Activated CD4-positive, alpha-beta memory T cell treated with anti-CD3 and anti-CD28 coated beads, Interleukin-2, amount 10 ng/mL, durations not matched to agents 7 days and 5 days (primary cell): ENCODE results near the gene IFITM10. TPM values are rescaled to one million over a fixed set of nuclear protein-coding genes. Genes with fewer than 3 reads are reported as not detected.
"Not testable (repeated sequence)": the region's sequence is repeated elsewhere in the genome, so short reads cannot be mapped to it uniquely, and the experiment has no call there.

Source experiments
- CTCF ChIA-PET: fragments of 350-600 bp; sonication (Branson Sonifier 250); formaldehyde crosslinking; loops from one replicate; lab custom pipeline; 2021; ENCODE audit warnings: antibody characterized with exemption, inconsistent platforms; lab: Charles Lee
- POLR2A ChIA-PET: fragments of 350-600 bp; sonication (Branson Sonifier 250); formaldehyde crosslinking; loops from one replicate; lab custom pipeline; 2021; ENCODE audit warnings: antibody characterized with exemption; lab: Charles Lee
- DNase-seq: peaks from one replicate; pipeline ENCODE4 v3.0.0-alpha.2; 2020
- H3K27ac Mint-ChIP-seq: one replicate; pipeline ENCODE4 v1.8.0; 2021; ENCODE audit warnings: mild to moderate bottlenecking, mixed read lengths
- H3K27me3 Mint-ChIP-seq: one replicate; pipeline ENCODE4 v1.8.0; 2021; ENCODE audit warnings: mixed read lengths
- H3K36me3 Mint-ChIP-seq: one replicate; pipeline ENCODE4 v1.8.0; 2021; ENCODE audit warnings: low read depth, mixed read lengths
- H3K4me1 Mint-ChIP-seq: one replicate; pipeline ENCODE4 v1.8.0; 2021; ENCODE audit warnings: mixed read lengths
- H3K4me3 Mint-ChIP-seq: one replicate; pipeline ENCODE4 v1.8.0; 2021; ENCODE audit warnings: mild to moderate bottlenecking, mixed read lengths
- H3K9me3 Mint-ChIP-seq: one replicate; pipeline ENCODE4 v1.8.0; 2021; ENCODE audit warnings: mixed read lengths
- total RNA-seq, 2 experiments: library from RNA; stranded (reverse); gene quantifications; one replicate each; pipeline ENCODE4 v1.2.3, GENCODE V29; 2021

IFITM10 gene
- total RNA-seq, 2 experiments from 2014 or later = 0.70 to 1.3 TPM

GRCh38 chr11:1773131-1773993 lies 23.0 kb upstream of the IFITM10 start:
- Mint-ChIP-seq H3K27me3 (peaks cover 13% of the 10 kb centered on the region), H3K4me3 (no peak overlapping the region), H3K27ac (peak overlapping the region; percentile 69), H3K4me1 (peaks cover 50% of the 10 kb centered on the region), H3K36me3 (no peaks in the 10 kb centered on the region), H3K9me3 (no peaks in the 10 kb centered on the region)
- ChIA-PET POLR2A (interaction anchor here (1.8 to 2.0 kb wide), 2 partner anchors 10 to 16 kb away, joined by 9 to 10 read pairs; partner anchors contain the start of gene CTSD), CTCF (interaction anchor here (1.0 to 2.1 kb wide), 6 partner anchors 9 to 79 kb away, joined by 4 to 5 read pairs (median 4); partner anchors contain the start of gene CTSD)
- DNase-seq = no peak

- Mint-ChIP-seq H3K27me3 (peaks cover 13% of the 10 kb centered on the region), H3K4me1 (peaks cover 57% of the 10 kb centered on the region), H3K36me3 (no peaks in the 10 kb centered on the region), H3K4me3 (peak overlapping the region; percentile 42), H3K27ac (peak overlapping the region; percentile 84), H3K9me3 (no peaks in the 10 kb centered on the region)
- ChIA-PET POLR2A (interaction anchor here (1.8 to 2.0 kb wide), 2 partner anchors 9 to 15 kb away, joined by 9 to 10 read pairs; partner anchors contain the start of gene CTSD), CTCF (interaction anchor here (1.1 to 2.1 kb wide), 5 partner anchors 8 to 78 kb away, joined by 4 to 5 read pairs (median 4); partner anchors contain the start of gene CTSD)
- DNase-seq = peak; percentile 78
Measured at GRCh38 chr11:1772270-1773130, 22.1 kb upstream of the IFITM10 start.

GRCh38 chr11:1771700-1772099 lies 21.3 kb upstream of the IFITM10 start:
- Mint-ChIP-seq H3K4me3 (no peak overlapping the region), H3K4me1 (peaks cover 57% of the 10 kb centered on the region)
- POLR2A ChIA-PET = no interaction called here

DNA sequence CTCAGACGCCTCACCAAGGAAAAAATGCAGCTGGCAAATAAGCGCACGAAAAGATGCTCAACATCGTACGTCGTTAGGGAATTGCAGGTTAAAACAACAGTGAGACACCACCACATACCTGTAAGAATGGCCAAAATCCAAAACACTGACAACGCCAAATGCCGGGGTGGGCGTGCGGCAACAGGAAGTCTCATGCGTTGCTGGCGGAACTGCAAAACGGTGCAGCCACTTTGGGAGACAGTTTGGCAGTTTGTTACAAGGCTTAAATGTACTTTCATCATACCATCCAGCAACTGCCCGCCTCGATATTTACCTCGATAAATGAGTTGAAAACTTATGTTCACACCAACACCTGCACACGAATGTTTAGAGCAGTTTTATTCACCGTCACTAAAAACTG lies 20.9 kb upstream of the IFITM10 start:
- POLR2A ChIA-PET = no interaction called here
- Mint-ChIP-seq H3K4me1 (peaks cover 57% of the 10 kb centered on the region), H3K4me3 (no peak overlapping the region), H3K27me3 (peaks cover 9% of the 10 kb centered on the region), H3K9me3 (no peaks in the 10 kb centered on the region), H3K27ac (no peak overlapping the region), H3K36me3 (no peaks in the 10 kb centered on the region)
- CTCF ChIA-PET = interaction anchor here (0.6 to 2.1 kb wide), 3 partner anchors 64 to 380 kb away, joined by 3 to 4 read pairs (median 3); no protein-coding TSS in a partner anchor
- DNase-seq = no peak

More at GRCh38 chr11:1771700-1772099, 21.3 kb upstream of the IFITM10 start:
- CTCF ChIA-PET = interaction anchor here (0.6 to 2.1 kb wide), 3 partner anchors 65 to 380 kb away, joined by 3 to 4 read pairs (median 3); no protein-coding TSS in a partner anchor
- Mint-ChIP-seq H3K27ac (peak overlapping the region; percentile 84), H3K27me3 (peaks cover 11% of the 10 kb centered on the region), H3K9me3 (no peaks in the 10 kb centered on the region), H3K36me3 (no peaks in the 10 kb centered on the region)
- DNase-seq = no peak

DNA sequence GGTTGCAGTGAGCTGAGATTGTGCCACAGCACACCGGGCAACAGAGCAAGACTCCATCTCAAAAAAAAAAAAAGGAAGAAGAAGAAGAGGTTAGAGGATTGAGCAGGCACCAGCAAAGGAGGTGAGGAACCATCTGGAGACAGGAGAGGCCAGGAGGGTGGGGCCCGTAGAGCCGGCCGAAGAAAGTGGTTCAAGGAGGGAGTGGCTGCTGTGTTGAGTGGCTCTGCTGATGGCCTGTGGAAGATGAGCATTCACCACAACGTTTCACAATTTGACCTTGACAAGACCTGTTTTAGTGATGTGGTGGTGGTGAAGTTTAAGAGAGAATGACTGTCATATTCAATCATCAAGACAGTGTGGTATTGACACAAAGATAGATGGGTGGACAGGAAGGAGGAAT lies 20.1 kb upstream of the IFITM10 start:
- peaks cover 9% of the 10 kb centered on the region for H3K27me3 Mint-ChIP-seq
- no peak overlapping the region for H3K4me3 Mint-ChIP-seq
- DNase-seq = no peak
- H3K9me3 Mint-ChIP-seq = no peaks in the 10 kb centered on the region
- H3K36me3 Mint-ChIP-seq = no peaks in the 10 kb centered on the region
- CTCF ChIA-PET = no interaction called here
- H3K4me1 Mint-ChIP-seq = peaks cover 57% of the 10 kb centered on the region
- POLR2A ChIA-PET = no interaction called here
- peak overlapping the region; percentile 5 for H3K27ac Mint-ChIP-seq

DNA sequence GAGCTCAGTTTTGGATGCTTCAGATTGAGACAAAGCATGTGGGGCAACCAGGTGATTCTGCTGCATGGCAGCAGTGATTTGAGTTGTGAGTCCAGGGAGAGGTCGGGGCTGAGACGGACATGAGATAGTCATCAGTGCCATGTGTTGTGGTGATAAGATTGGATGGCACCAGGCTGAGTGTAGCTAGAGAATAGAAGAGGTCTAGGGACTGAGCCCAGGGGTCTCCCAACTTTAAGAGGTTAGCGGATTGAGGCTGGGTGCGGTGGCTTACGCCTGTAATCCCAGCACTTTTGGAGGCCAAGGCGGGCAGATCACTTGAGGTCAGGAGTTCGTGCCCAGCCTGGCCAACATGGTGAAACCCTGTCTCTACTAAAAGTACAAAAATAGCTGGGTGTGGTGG lies 19.7 kb upstream of the IFITM10 start:
- Mint-ChIP-seq H3K4me1 (peaks cover 57% of the 10 kb centered on the region), H3K4me3 (no peak overlapping the region), H3K36me3 (no peaks in the 10 kb centered on the region), H3K27ac (no peak overlapping the region), H3K9me3 (no peaks in the 10 kb centered on the region), H3K27me3 (peaks cover 9% of the 10 kb centered on the region)
- no peak for DNase-seq
- ChIA-PET CTCF (no interaction called here), POLR2A (no interaction called here)

DNA sequence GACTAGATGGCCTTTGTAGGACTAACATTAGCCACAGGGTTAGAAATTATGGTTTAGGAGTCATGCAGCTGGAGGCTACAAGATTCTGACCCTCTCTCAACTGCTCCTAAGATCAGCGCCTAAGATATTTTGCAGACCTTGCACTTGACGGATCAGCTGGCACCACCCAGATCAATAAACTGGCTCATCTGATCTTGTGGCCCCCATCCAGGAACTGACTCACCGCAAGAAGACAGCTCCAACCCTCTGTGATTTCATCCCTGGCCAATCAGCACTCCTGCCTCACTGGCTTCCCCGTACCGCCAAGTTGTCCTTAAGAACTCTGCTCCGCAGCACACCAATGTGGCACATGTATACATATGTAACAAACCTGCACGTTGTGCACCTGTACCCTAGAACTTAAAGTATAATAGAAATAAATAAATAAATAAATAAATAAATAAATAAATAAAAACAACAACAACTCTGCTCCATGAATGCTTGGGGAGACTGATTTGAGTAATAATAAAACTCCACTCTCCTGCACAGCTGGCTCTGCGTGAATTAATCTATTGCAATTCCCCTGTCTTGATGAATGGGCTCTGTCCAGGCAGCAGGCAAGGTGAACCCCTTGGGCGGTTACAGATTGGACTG lies 19.0 kb upstream of the IFITM10 start:
- H3K27ac Mint-ChIP-seq, H3K9me3 Mint-ChIP-seq, CTCF ChIA-PET, H3K27me3 Mint-ChIP-seq, H3K4me3 Mint-ChIP-seq, H3K36me3 Mint-ChIP-seq, POLR2A ChIA-PET, DNase-seq: not testable (repeated sequence)
- H3K4me1 Mint-ChIP-seq = peaks cover 58% of the 10 kb centered on the region

- Mint-ChIP-seq H3K9me3 (no peaks in the 10 kb centered on the region), H3K4me3 (no peak overlapping the region), H3K27ac (no peak overlapping the region), H3K27me3 (peaks cover 5% of the 10 kb centered on the region), H3K36me3 (no peaks in the 10 kb centered on the region), H3K4me1 (peaks cover 51% of the 10 kb centered on the region)
- ChIA-PET POLR2A (no interaction called here), CTCF (no interaction called here)
- DNase-seq = no peak
Measured at GRCh38 chr11:1768141-1768469, 17.7 kb upstream of the IFITM10 start.

- CTCF ChIA-PET = interaction anchor here (1.1 kb wide), 1 partner anchor 73 kb away, joined by 3 read pairs; no protein-coding TSS in a partner anchor
- Mint-ChIP-seq H3K4me1 (peaks cover 52% of the 10 kb centered on the region), H3K36me3 (no peaks in the 10 kb centered on the region), H3K27me3 (peaks cover 5% of the 10 kb centered on the region), H3K4me3 (no peak overlapping the region), H3K9me3 (no peaks in the 10 kb centered on the region), H3K27ac (no peak overlapping the region)
- POLR2A ChIA-PET = no interaction called here
- DNase-seq = no peak
Measured at GRCh38 chr11:1767399-1768140, 17.2 kb upstream of the IFITM10 start.

- H3K36me3 Mint-ChIP-seq = no peaks in the 10 kb centered on the region
- ChIA-PET CTCF (interaction anchor here (1.1 kb wide), 1 partner anchor 73 kb away, joined by 3 read pairs; no protein-coding TSS in a partner anchor), POLR2A (no interaction called here)
- DNase-seq = no peak
- H3K4me1 Mint-ChIP-seq = peaks cover 52% of the 10 kb centered on the region
- H3K4me3 Mint-ChIP-seq = no peak overlapping the region
- no peaks in the 10 kb centered on the region for H3K9me3 Mint-ChIP-seq
- H3K27ac Mint-ChIP-seq = no peak overlapping the region
- peaks cover 4% of the 10 kb centered on the region for H3K27me3 Mint-ChIP-seq
Measured at GRCh38 chr11:1766719-1767398, 16.5 kb upstream of the IFITM10 start.

DNA sequence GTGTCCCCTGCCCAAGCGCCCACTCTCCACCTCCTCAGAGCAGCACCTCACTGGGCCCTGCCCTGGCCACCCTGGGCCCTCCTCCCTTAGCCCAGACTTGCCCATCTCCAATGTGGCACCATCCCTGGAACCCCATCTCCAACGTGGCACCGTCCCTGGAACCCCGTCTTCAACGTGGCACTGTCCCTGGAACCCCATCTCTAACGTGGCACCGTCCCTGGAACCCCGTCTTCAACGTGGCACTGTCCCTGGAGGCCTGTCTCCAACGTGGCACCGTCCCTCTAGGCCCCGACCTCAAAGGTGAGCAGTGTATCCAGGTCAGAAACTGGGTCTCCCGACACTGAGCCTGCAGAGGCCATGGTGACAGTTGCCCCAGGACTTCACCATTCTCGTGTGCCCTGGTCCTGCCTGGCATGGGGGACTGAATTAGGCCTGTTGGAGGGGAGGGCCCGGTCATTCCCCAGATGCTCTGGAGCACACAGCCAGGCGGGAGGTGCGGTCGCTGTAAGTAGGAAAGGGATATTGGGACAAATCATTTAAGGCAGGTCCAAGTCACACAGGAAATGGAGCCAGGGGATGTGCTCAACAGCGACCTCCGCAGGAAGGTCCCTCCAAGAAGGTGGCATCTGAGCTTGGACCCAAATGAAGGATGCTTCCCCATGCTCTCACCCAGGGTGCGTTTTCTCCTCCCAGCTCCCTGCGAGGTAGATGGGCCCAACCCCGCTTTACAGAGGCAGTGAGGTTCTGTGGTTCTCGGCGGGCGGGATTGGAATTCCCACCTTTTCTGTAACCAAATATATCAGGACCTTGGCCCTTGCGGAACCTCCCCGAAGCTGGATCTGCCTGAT lies 15.7 kb upstream of the IFITM10 start:
- ChIA-PET POLR2A (no interaction called here), CTCF (interaction anchor here (1.1 kb wide), 1 partner anchor 72 kb away, joined by 3 read pairs; no protein-coding TSS in a partner anchor)
- H3K9me3 Mint-ChIP-seq = no peaks in the 10 kb centered on the region
- no peak for DNase-seq
- no peaks in the 10 kb centered on the region for H3K36me3 Mint-ChIP-seq
- H3K27me3 Mint-ChIP-seq = peaks cover 4% of the 10 kb centered on the region
- no peak overlapping the region for H3K27ac Mint-ChIP-seq
- peaks cover 48% of the 10 kb centered on the region for H3K4me1 Mint-ChIP-seq
- H3K4me3 Mint-ChIP-seq = no peak overlapping the region
